K562 (cell line): ENCODE data around the gene DEDD. TPM values are rescaled to one million over a fixed set of nuclear protein-coding genes. Genes with fewer than 3 reads are reported as not detected.

Experiments used
- CSDE1 ChIP-seq, 2 experiments: fragments of 450-650 bp; IDR thresholded peaks; 2 replicates each; pipeline ENCODE4 v1.6.1; 2016; ENCODE audit warnings: mild to moderate bottlenecking in 1 of 2
- CXXC5 ChIP-seq: fragments of 250-450 bp; sonication (Bioruptor Pico); IDR thresholded peaks from 2 replicates; pipeline ENCODE4 v1.8.0; 2022; ENCODE audit warnings: inconsistent platforms, mild to moderate bottlenecking, moderate library complexity
- DIDO1 ChIP-seq: fragments of 450-650 bp; IDR thresholded peaks from 2 replicates; pipeline ENCODE4 v1.6.1; 2016; ENCODE audit warnings: low read depth, missing biosample characterization, missing genetic modification characterization
- GTF2A2 ChIP-seq: IDR thresholded peaks from 2 replicates; pipeline ENCODE4 v1.6.1; 2016; ENCODE audit warnings: mild to moderate bottlenecking, missing genetic modification characterization, missing compliant biosample characterization
- L3MBTL2 ChIP-seq: fragments of 450-650 bp; IDR thresholded peaks from 2 replicates; pipeline ENCODE4 v1.6.1; 2016; ENCODE audit warnings: mild to moderate bottlenecking, moderate library complexity
- LARP7 ChIP-seq: fragments of 450-650 bp; IDR thresholded peaks from 2 replicates; pipeline ENCODE4 v1.6.1; 2016
- MAZ ChIP-seq, 2 experiments: fragments of 450-650 bp in 1 of 2; sonication (generic) in 1 of 2; formaldehyde crosslinking; IDR thresholded peaks in 1 of 2; conservative IDR thresholded peaks in 1 of 2; 2 replicates each; pipeline versions ENCODE4 v1.4.0 to v1.5.0; 2020; ENCODE audit warnings: mild to moderate bottlenecking in 1 of 2, missing genetic modification reagents in 1 of 2
- MTF1 ChIP-seq: fragments of 250-450 bp; sonication (Bioruptor Pico); IDR thresholded peaks from 2 replicates; pipeline ENCODE4 v1.9.0; 2021; ENCODE audit warnings: moderate library complexity, mild to moderate bottlenecking, inconsistent platforms, borderline replicate concordance
- PREB ChIP-seq: sonication (generic); formaldehyde crosslinking; IDR thresholded peaks from 2 replicates; pipeline ENCODE4 v1.8.1; 2023; ENCODE audit warnings: mild to moderate bottlenecking, missing genetic modification reagents
- SAFB2 ChIP-seq: fragments of 200-400 bp; formaldehyde crosslinking; IDR thresholded peaks from 2 replicates; pipeline ENCODE4 v1.6.1; 2018; ENCODE audit warnings: borderline replicate concordance, low read length, low read depth, moderate library complexity; ENCODE audit not compliant: severe bottlenecking
- SLC30A9 ChIP-seq: fragments of 250-450 bp; sonication (Bioruptor Pico); IDR thresholded peaks from 2 replicates; pipeline ENCODE4 v1.8.0; 2022; ENCODE audit warnings: mild to moderate bottlenecking, moderate library complexity
- SMAD1 ChIP-seq: fragments of 150-350 bp; IDR thresholded peaks from 2 replicates; pipeline ENCODE4 v1.6.1; 2014; ENCODE audit warnings: low read length, low read depth; ENCODE audit not compliant: partially characterized antibody
- TAF15 ChIP-seq: fragments of 200-400 bp; formaldehyde crosslinking; IDR thresholded peaks from 2 replicates; pipeline ENCODE4 v1.6.1; 2017; ENCODE audit warnings: mild to moderate bottlenecking, low read depth, low read length, moderate library complexity
- TEAD1 ChIP-seq, 2 experiments: fragments of 450-650 bp in 1 of 2; sonication (generic) in 1 of 2; formaldehyde crosslinking; IDR thresholded peaks; 2 replicates each; pipeline versions ENCODE4 v1.4.0 to v1.8.0; 2020 to 2022; ENCODE audit warnings: mild to moderate bottlenecking in 2 of 2, missing genetic modification reagents in 1 of 2
- ZFPM2 ChIP-seq: fragments of 250-450 bp; sonication (Bioruptor Pico); IDR thresholded peaks from 2 replicates; pipeline ENCODE4 v1.5.1; 2022; ENCODE audit warnings: mild to moderate bottlenecking
- ZNF23 ChIP-seq: fragments of 250-450 bp; sonication (Bioruptor Pico); IDR thresholded peaks from 2 replicates; pipeline ENCODE4 v1.4.0; 2020; ENCODE audit warnings: mild to moderate bottlenecking
- ZNF316 ChIP-seq: fragments of 450-650 bp; IDR thresholded peaks from 2 replicates; pipeline ENCODE4 v1.6.1; 2016
- polyA plus RNA-seq, 8 experiments: library from polyadenylated mRNA; depleted of rRNA in 4 of 8; stranded (reverse) in 5 of 8; unstranded in 3 of 8; fragments of >200 nt; fragmentation: Nextera tagmentation in 2 of 8; fragmentation: Illumina TruSeq in 1 of 8; extraction: Ambion mirVana in 2 of 8; extraction: Trizol in 1 of 8; gene quantifications; 2 replicates each; pipeline versions ENCODE4 v1.2.1 to v1.2.3, GENCODE V29; 2011 to 2014; ENCODE audit warnings: inconsistent platforms in 1 of 8, missing spikeins in 1 of 8
- total RNA-seq, 7 experiments: library from RNA; depleted of rRNA in 6 of 7; stranded (reverse); fragments of >200 nt in 6 of 7; fragmentation: Illumina TruSeq in 2 of 7; extraction: Trizol in 2 of 7; gene quantifications; 2 replicates each; pipeline versions ENCODE4 v1.2.1 to v1.2.3, GENCODE V29; 2011 to 2021; ENCODE audit warnings: low replicate concordance in 1 of 7
- TF ChIP-seq, protein P1 (sequence below): sonication (generic); formaldehyde crosslinking; IDR thresholded peaks from 2 replicates; pipeline ENCODE4 v1.8.0; 2022; ENCODE audit warnings: mild to moderate bottlenecking, missing genetic modification reagents
- TF ChIP-seq, protein P2 (sequence below): IDR thresholded peaks from 2 replicates; pipeline ENCODE4 v1.6.1; 2016; ENCODE audit warnings: missing genetic modification characterization, missing compliant biosample characterization
- TF ChIP-seq, protein P3 (sequence below): fragments of 250-450 bp; sonication (Bioruptor Pico); IDR thresholded peaks from 2 replicates; pipeline ENCODE4 v1.8.0; 2021; ENCODE audit warnings: moderate library complexity, mild to moderate bottlenecking, inconsistent platforms
- TF ChIP-seq, protein P4 (sequence below): sonication (generic); formaldehyde crosslinking; IDR thresholded peaks from 2 replicates; pipeline ENCODE4 v1.8.1; 2023; ENCODE audit warnings: mild to moderate bottlenecking, missing genetic modification reagents, moderate library complexity

The DEDD gene
- total and polyA plus RNA-seq, 9 of the 15 experiments (the other 6 are each of a cell fraction or from before 2014, with no cell fraction given) = 11.6 to 41.0 (median 16.8) TPM

DNA sequence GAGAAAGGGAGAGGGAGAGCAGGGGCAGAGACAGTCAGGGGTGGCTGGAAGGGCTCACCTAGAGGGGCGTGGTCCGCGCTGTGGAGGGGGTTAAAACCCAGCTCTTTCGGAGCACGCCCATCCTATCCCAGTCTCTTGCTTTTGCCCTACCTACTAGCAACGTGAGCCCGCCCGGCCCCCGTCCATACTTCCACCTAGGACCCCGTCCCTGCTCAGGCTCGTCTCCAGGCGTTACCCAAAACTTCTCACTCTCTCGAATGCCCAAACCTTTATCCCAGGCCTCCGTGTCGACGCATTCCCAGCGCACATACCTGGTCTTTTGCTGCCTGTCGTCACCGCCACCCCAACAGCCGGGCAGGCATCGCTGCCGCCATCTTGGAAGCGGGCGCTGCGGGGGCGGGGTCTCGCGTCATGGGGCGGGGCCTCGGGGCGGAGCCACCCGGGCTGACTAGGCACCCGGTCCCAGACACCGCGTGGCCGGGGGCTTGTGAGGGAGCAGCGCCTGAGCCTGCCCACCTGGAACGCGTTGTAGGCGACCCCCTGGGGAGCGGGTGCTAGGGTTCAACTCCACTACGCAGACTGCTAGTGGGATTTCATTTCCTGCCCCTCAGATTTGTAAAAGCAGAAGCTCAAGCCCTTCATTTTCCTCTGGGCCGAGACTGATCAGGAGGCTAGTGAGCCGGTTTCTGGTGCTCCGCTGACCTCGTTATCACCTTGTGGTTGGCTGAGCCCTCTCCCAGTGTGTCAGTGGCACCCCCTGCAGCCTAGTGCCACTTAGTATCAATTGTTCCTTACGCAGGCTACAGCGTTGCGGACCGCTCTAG is 44.9 kb upstream of the DEDD start, which contains the start of gene B4GALT3 (continued):
- TF ChIP-seq, protein P1, sequence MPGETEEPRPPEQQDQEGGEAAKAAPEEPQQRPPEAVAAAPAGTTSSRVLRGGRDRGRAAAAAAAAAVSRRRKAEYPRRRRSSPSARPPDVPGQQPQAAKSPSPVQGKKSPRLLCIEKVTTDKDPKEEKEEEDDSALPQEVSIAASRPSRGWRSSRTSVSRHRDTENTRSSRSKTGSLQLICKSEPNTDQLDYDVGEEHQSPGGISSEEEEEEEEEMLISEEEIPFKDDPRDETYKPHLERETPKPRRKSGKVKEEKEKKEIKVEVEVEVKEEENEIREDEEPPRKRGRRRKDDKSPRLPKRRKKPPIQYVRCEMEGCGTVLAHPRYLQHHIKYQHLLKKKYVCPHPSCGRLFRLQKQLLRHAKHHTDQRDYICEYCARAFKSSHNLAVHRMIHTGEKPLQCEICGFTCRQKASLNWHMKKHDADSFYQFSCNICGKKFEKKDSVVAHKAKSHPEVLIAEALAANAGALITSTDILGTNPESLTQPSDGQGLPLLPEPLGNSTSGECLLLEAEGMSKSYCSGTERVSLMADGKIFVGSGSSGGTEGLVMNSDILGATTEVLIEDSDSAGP = no peak
- TF ChIP-seq ZNF23 (CRISPR knock-in tag) (no peak), MTF1 (CRISPR knock-in tag) (no peak), TAF15 (no peak), CSDE1 (IDR thresholded peaks at IDR 0.05) (peak in 1 of 2 experiments; percentile 83; a peak in 2 of 4 replicates), SMAD1 (no peak), TEAD1 (CRISPR knock-in tag; IDR thresholded peaks at IDR 0.05) (peak in 1 of 2 experiments; percentile 62; a peak in 2 of 4 replicates), SAFB2 (no peak), DIDO1 (tag) (no peak), MAZ (CRISPR knock-in tag; conservative IDR thresholded peaks at IDR 0.05 in 1 of 2, IDR thresholded peaks at IDR 0.05 in 1 of 2) (peak; percentile 83 to 94; a peak in 3 of 4 replicates), SLC30A9 (no peak), PREB (0 out of 2 replicates have a peak, but pooled peaks have one; percentile 15), L3MBTL2 (peak; percentile 98), ZNF316 (0 out of 2 replicates have a peak, but pooled peaks have one; percentile 27), CXXC5 (CRISPR knock-in tag) (peak; percentile 69), ZFPM2 (CRISPR knock-in tag) (no peak), LARP7 (no peak), GTF2A2 (tag) (no peak)
- TF ChIP-seq, protein P2, sequence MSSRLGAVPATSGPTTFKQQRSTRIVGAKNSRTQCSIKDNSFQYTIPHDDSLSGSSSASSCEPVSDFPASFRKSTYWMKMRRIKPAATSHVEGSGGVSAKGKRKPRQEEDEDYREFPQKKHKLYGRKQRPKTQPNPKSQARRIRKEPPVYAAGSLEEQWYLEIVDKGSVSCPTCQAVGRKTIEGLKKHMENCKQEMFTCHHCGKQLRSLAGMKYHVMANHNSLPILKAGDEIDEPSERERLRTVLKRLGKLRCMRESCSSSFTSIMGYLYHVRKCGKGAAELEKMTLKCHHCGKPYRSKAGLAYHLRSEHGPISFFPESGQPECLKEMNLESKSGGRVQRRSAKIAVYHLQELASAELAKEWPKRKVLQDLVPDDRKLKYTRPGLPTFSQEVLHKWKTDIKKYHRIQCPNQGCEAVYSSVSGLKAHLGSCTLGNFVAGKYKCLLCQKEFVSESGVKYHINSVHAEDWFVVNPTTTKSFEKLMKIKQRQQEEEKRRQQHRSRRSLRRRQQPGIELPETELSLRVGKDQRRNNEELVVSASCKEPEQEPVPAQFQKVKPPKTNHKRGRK (tag) = no peak
- TF ChIP-seq, protein P3, sequence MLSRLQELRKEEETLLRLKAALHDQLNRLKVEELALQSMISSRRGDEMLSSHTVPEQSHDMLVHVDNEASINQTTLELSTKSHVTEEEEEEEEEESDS (CRISPR knock-in tag) = no peak
- TF ChIP-seq, protein P4, sequence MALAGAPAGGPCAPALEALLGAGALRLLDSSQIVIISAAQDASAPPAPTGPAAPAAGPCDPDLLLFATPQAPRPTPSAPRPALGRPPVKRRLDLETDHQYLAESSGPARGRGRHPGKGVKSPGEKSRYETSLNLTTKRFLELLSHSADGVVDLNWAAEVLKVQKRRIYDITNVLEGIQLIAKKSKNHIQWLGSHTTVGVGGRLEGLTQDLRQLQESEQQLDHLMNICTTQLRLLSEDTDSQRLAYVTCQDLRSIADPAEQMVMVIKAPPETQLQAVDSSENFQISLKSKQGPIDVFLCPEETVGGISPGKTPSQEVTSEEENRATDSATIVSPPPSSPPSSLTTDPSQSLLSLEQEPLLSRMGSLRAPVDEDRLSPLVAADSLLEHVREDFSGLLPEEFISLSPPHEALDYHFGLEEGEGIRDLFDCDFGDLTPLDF = peak; percentile 65; the same call in 1 of the 2 replicates
